Measurements from ENCODE around the gene FRMPD2. TPM values are rescaled to one million over a fixed set of nuclear protein-coding genes. Genes with fewer than 3 reads are reported as not detected.
A peak's percentile ranks its signal among the peaks of the same experiment; 100 is the strongest.

FRMPD2 gene
- total RNA-seq, 4 donors from 2014 or later = not detected

- 88% methylated on average over 1 of the region's 1 CpG for WGBS
- TF ChIP-seq CTCF (IDR thresholded peaks at IDR 0.05) (no peak), POLR2AphosphoS5 (IDR thresholded peaks at IDR 0.05) (no peak), POLR2A (IDR thresholded peaks at IDR 0.05; ENCODE audit: low read depth) (no peak), EP300 (IDR thresholded peaks at IDR 0.05) (no peak)
- intact Hi-C loops (cut with DNase I) = no loop called here
These were observed 55.3 kb downstream of the FRMPD2 start for GRCh38 chr10:48219194-48219593.

GRCh38 chr10:48216744-48217143, 57.8 kb downstream of the FRMPD2 start:
- intact Hi-C loops (cut with DNase I) = no loop called here
- H3K9me3 ChIP-seq = no peaks in the 10 kb centered on the region
- peaks cover 0 to 8% (median 0%) of the 10 kb centered on the region in 4 donors for H3K27me3 ChIP-seq
- H3K27ac ChIP-seq (replicated peaks in 1 of 4) = no peak overlapping the region
- no peak overlapping the region for H3K4me3 ChIP-seq
- DNase-seq (ENCODE audit: extremely low spot score) = peak; percentile 82
- 80% methylated on average over 1 of the region's 1 CpG for WGBS
- no peaks in the 10 kb centered on the region for H3K36me3 ChIP-seq
- TF ChIP-seq POLR2A (IDR thresholded peaks at IDR 0.05; ENCODE audit: low read depth) = no peak
- no peak for TF ChIP-seq POLR2AphosphoS5 (IDR thresholded peaks at IDR 0.05)
- no peak for TF ChIP-seq CTCF (IDR thresholded peaks at IDR 0.05)
- no peak for TF ChIP-seq EP300 (IDR thresholded peaks at IDR 0.05)
- no peaks in the 10 kb centered on the region for H3K4me1 ChIP-seq

More at GRCh38 chr10:48219194-48219593, 55.3 kb downstream of the FRMPD2 start:
- peak; percentile 83 for DNase-seq (ENCODE audit: extremely low spot score)
- no peak overlapping the region for H3K4me3 ChIP-seq
- H3K9me3 ChIP-seq = no peaks in the 10 kb centered on the region
- peaks cover 0 to 8% (median 0%) of the 10 kb centered on the region in 4 donors for H3K27me3 ChIP-seq
- no peaks in the 10 kb centered on the region for H3K36me3 ChIP-seq
- H3K4me1 ChIP-seq = no peaks in the 10 kb centered on the region
- no peak overlapping the region for H3K27ac ChIP-seq (replicated peaks in 1 of 4)

GRCh38 chr10:48216204-48216505, 58.3 kb downstream of the FRMPD2 start:
- Histone ChIP-seq H3K27ac (replicated peaks in 1 of 4) (no peak overlapping the region), H3K4me1 (no peaks in the 10 kb centered on the region), H3K36me3 (no peaks in the 10 kb centered on the region), H3K4me3 (no peak overlapping the region), H3K27me3 (peaks cover 0 to 8% (median 0%) of the 10 kb centered on the region in 4 donors), H3K9me3 (no peaks in the 10 kb centered on the region)
- DNase-seq (ENCODE audit: extremely low spot score) = no peak
- intact Hi-C loops (cut with DNase I) = no loop called here
- TF ChIP-seq POLR2A (IDR thresholded peaks at IDR 0.05; ENCODE audit: low read depth) (no peak), POLR2AphosphoS5 (IDR thresholded peaks at IDR 0.05) (no peak), EP300 (IDR thresholded peaks at IDR 0.05) (no peak), CTCF (IDR thresholded peaks at IDR 0.05) (no peak)

GRCh38 chr10:48215486-48216203, 58.9 kb downstream of the FRMPD2 start:
- Histone ChIP-seq H3K4me1 (no peaks in the 10 kb centered on the region), H3K9me3 (no peaks in the 10 kb centered on the region), H3K4me3 (no peak overlapping the region), H3K27me3 (peaks cover 0 to 8% (median 0%) of the 10 kb centered on the region in 4 donors), H3K27ac (replicated peaks in 1 of 4) (no peak overlapping the region), H3K36me3 (no peaks in the 10 kb centered on the region)
- TF ChIP-seq EP300 (IDR thresholded peaks at IDR 0.05) (no peak), CTCF (IDR thresholded peaks at IDR 0.05) (peak in 1 of 3 experiments; percentile 25)
- peak; percentile 77 for DNase-seq (ENCODE audit: extremely low spot score)
- 85% methylated on average over 5 of the region's 5 CpGs for WGBS
- intact Hi-C loops (cut with DNase I) = no loop called here
